Right ventricle myocardium superior (tissue), 1 donor: Measurements from ENCODE around the gene ADGRG6. TPM values are rescaled to one million over a fixed set of nuclear protein-coding genes. Genes with fewer than 3 reads are reported as not detected.

Experiments used
- ATAC-seq: fragments of 200-7000 bp; cut with Tn5 transposase; one replicate; pipeline ENCODE4 v1.9.1; 2020; ENCODE audit warnings: mild to moderate bottlenecking; ENCODE audit not compliant: poor library complexity
- DNase-seq: peaks from one replicate; pipeline ENCODE4 v3.0.0-alpha.2; 2020
- intact Hi-C: fragments of 100-400 bp; cut with DNase I; formaldehyde crosslinking; loops from one replicate; pipeline ENCODE4 v1.11.2; 2022
- total RNA-seq: library from RNA; stranded (reverse); fragmentation: NEBNext Ultra II Directional; extraction: Animal tissue kit (Norgen Biotek cat#: 25700); gene quantifications from one replicate; pipeline ENCODE4 v1.2.1, GENCODE V29; 2021
- donor health status: DM: no; HTN: yes; CAD: no; lungs with severe emphysema.

ADGRG6 gene
- total RNA-seq, 1 donor from 2014 or later: 3.2 TPM

- DNase-seq (no peak), ATAC-seq (no peak)
- intact Hi-C loops: loop anchor here (10.0 kb wide), 1 partner anchor 237 kb away; the partner anchor contains the start of genes NMBR and VTA1
Observed at GRCh38 chr6:142381845-142382378, 80.1 kb downstream of the ADGRG6 start.

- intact Hi-C loops: loop anchor here (10.0 kb wide), 1 partner anchor 240 kb away; the partner anchor contains the start of genes NMBR and VTA1
- DNase-seq (no peak), ATAC-seq (no peak)
Observed at GRCh38 chr6:142384519-142385254, 82.9 kb downstream of the ADGRG6 start.

GRCh38 chr6:142385352-142385751 is 83.5 kb downstream of the ADGRG6 start:
- no peak for ATAC-seq
- intact Hi-C loops: loop anchor here (10.0 kb wide), 1 partner anchor 241 kb away; the partner anchor contains the start of genes NMBR and VTA1
- no peak for DNase-seq

GRCh38 chr6:142386657-142387056 is 84.8 kb downstream of the ADGRG6 start:
- no peak for DNase-seq
- ATAC-seq: no peak
- intact Hi-C loops: loop anchor here (10.0 kb wide), 1 partner anchor 242 kb away; the partner anchor contains the start of genes NMBR and VTA1

GRCh38 chr6:142387997-142388815 is 86.4 kb downstream of the ADGRG6 start:
- ATAC-seq (peak; percentile 58), DNase-seq (no peak)
- intact Hi-C loops: loop anchor here (10.0 kb wide), 1 partner anchor 243 kb away; the partner anchor contains the start of genes NMBR and VTA1

- intact Hi-C loops: no loop called here
- no peak for DNase-seq
- ATAC-seq: no peak
Observed at GRCh38 chr6:142395266-142395665, 93.5 kb downstream of the ADGRG6 start.

GRCh38 chr6:142395768-142396231 is 94.0 kb downstream of the ADGRG6 start:
- DNase-seq: no peak
- intact Hi-C loops: no loop called here
- ATAC-seq: no peak

- no peak for DNase-seq
- no peak for ATAC-seq
- intact Hi-C loops: no loop called here
Observed at GRCh38 chr6:142398353-142398752, 96.5 kb downstream of the ADGRG6 start.

- intact Hi-C loops: no loop called here
- no peak for DNase-seq
- ATAC-seq: no peak
Observed at GRCh38 chr6:142399739-142400138, 97.9 kb downstream of the ADGRG6 start.

GRCh38 chr6:142400495-142400894 is 98.7 kb downstream of the ADGRG6 start:
- no peak for DNase-seq
- no peak for ATAC-seq
- intact Hi-C loops: no loop called here

GRCh38 chr6:142401838-142402237 is 100.0 kb downstream of the ADGRG6 start:
- intact Hi-C loops: no loop called here
- DNase-seq: no peak
- ATAC-seq: no peak

- DNase-seq: no peak
Observed at GRCh38 chr6:142404751-142405150, 102.9 kb downstream of the ADGRG6 start.

GRCh38 chr6:142406131-142406530 is 104.3 kb downstream of the ADGRG6 start:
- DNase-seq (no peak), ATAC-seq (peak; percentile 64)
- intact Hi-C loops: no loop called here

More at GRCh38 chr6:142404751-142405150, 102.9 kb downstream of the ADGRG6 start:
- intact Hi-C loops: no loop called here
- ATAC-seq: no peak

- intact Hi-C loops: no loop called here
- ATAC-seq (no peak), DNase-seq (no peak)
Observed at GRCh38 chr6:142407685-142408273, 106.0 kb downstream of the ADGRG6 start.

GRCh38 chr6:142408409-142408808 is 106.6 kb downstream of the ADGRG6 start:
- intact Hi-C loops: no loop called here
- ATAC-seq (no peak), DNase-seq (no peak)

GRCh38 chr6:142409794-142410193 is 108.0 kb downstream of the ADGRG6 start:
- DNase-seq: no peak
- ATAC-seq: no peak
- intact Hi-C loops: no loop called here

- no peak for ATAC-seq
- no peak for DNase-seq
- intact Hi-C loops: no loop called here
Observed at GRCh38 chr6:142411145-142411544, 109.3 kb downstream of the ADGRG6 start.

GRCh38 chr6:142412241-142412640 is 110.4 kb downstream of the ADGRG6 start:
- DNase-seq (no peak), ATAC-seq (no peak)
- intact Hi-C loops: no loop called here

GRCh38 chr6:142412658-142413057 is 110.9 kb downstream of the ADGRG6 start:
- intact Hi-C loops: no loop called here
- DNase-seq (no peak), ATAC-seq (no peak)
